ENCODE data around the gene DNMT3A. TPM values are rescaled to one million over a fixed set of nuclear protein-coding genes. Genes with fewer than 3 reads are reported as not detected.
"Not testable (repeated sequence)": the region's sequence is repeated elsewhere in the genome, so short reads cannot be mapped to it uniquely, and the experiment has no call there.

The DNMT3A gene
- total RNA-seq, 2 experiments from 2014 or later, result 59.9 to 70.1 TPM

GRCh38 chr2:25215948-25216679, 125.6 kb downstream of the DNMT3A start:
- no peaks in the 10 kb centered on the region for H3K36me3 Mint-ChIP-seq
- peak overlapping the region; percentile 75 for H3K27ac Mint-ChIP-seq
- peak overlapping the region; percentile 67 for H3K4me3 Mint-ChIP-seq
- H3K27me3 Mint-ChIP-seq, result no peaks in the 10 kb centered on the region
- ATAC-seq (peak; percentile 97), DNase-seq (peak; percentile 93)
- no peaks in the 10 kb centered on the region for H3K9me3 Mint-ChIP-seq (ENCODE audit: low read depth)
- peaks cover 10% of the 10 kb centered on the region for H3K4me1 Mint-ChIP-seq
- CTCF ChIA-PET, result interaction anchor here (1.0 to 1.8 kb wide), 4 partner anchors 13 to 98 kb away, joined by 3 to 7 read pairs (median 4); no protein-coding TSS in a partner anchor

GRCh38 chr2:25215232-25215631, 126.5 kb downstream of the DNMT3A start:
- peak overlapping the region; percentile 64 for H3K4me3 Mint-ChIP-seq
- peak overlapping the region; percentile 75 for H3K27ac Mint-ChIP-seq
- H3K4me1 Mint-ChIP-seq, result peaks cover 14% of the 10 kb centered on the region
- ATAC-seq, result no peak
- no peak for DNase-seq
- no peaks in the 10 kb centered on the region for H3K27me3 Mint-ChIP-seq
- CTCF ChIA-PET, result interaction anchor here (1.2 to 1.8 kb wide), 3 partner anchors 14 to 99 kb away, joined by 3 to 7 read pairs (median 4); no protein-coding TSS in a partner anchor
- H3K9me3 Mint-ChIP-seq (ENCODE audit: low read depth), result no peaks in the 10 kb centered on the region
- no peaks in the 10 kb centered on the region for H3K36me3 Mint-ChIP-seq

- Mint-ChIP-seq H3K36me3 (no peaks in the 10 kb centered on the region), H3K27me3 (no peaks in the 10 kb centered on the region), H3K4me1 (peaks cover 23% of the 10 kb centered on the region), H3K4me3 (no peak overlapping the region), H3K27ac (no peak overlapping the region), H3K9me3 (ENCODE audit: low read depth) (no peaks in the 10 kb centered on the region)
- DNase-seq (no peak), ATAC-seq (no peak)
- CTCF ChIA-PET, result interaction anchor here (1.1 to 1.2 kb wide), 2 partner anchors 16 to 47 kb away, joined by 3 to 4 read pairs; no protein-coding TSS in a partner anchor
Observed at GRCh38 chr2:25213229-25213628, 128.5 kb downstream of the DNMT3A start.

- not testable (repeated sequence) for H3K27me3 Mint-ChIP-seq; ATAC-seq; H3K9me3 Mint-ChIP-seq (ENCODE audit: low read depth); H3K27ac Mint-ChIP-seq; H3K36me3 Mint-ChIP-seq; H3K4me3 Mint-ChIP-seq; DNase-seq
- CTCF ChIA-PET, result interaction anchor here (0.7 to 1.7 kb wide), 6 partner anchors 10 to 770 kb away, joined by 3 to 8 read pairs (median 4); partner anchors contain the start of gene POMC
- H3K4me1 Mint-ChIP-seq, result peaks cover 26% of the 10 kb centered on the region
Observed at GRCh38 chr2:25210923-25211322, 130.8 kb downstream of the DNMT3A start.

- CTCF ChIA-PET, result interaction anchor here (1.1 kb wide), 1 partner anchor 10 kb away, joined by 4 read pairs; no protein-coding TSS in a partner anchor
- no peaks in the 10 kb centered on the region for H3K36me3 Mint-ChIP-seq
- H3K4me3 Mint-ChIP-seq, result no peak overlapping the region
- no peaks in the 10 kb centered on the region for H3K27me3 Mint-ChIP-seq
- peaks cover 27% of the 10 kb centered on the region for H3K4me1 Mint-ChIP-seq
- DNase-seq (no peak), ATAC-seq (no peak)
- H3K27ac Mint-ChIP-seq, result no peak overlapping the region
- no peaks in the 10 kb centered on the region for H3K9me3 Mint-ChIP-seq (ENCODE audit: low read depth)
Observed at GRCh38 chr2:25207078-25207545, 134.6 kb downstream of the DNMT3A start.

- CTCF ChIA-PET, result interaction anchor here (1.3 kb wide), 1 partner anchor 229 kb away, joined by 5 read pairs; no protein-coding TSS in a partner anchor
- H3K4me1 Mint-ChIP-seq, result peaks cover 11% of the 10 kb centered on the region
- no peaks in the 10 kb centered on the region for H3K27me3 Mint-ChIP-seq
- no peak overlapping the region for H3K27ac Mint-ChIP-seq
- ATAC-seq, result peak; percentile 73
- H3K4me3 Mint-ChIP-seq, result no peak overlapping the region
- no peak for DNase-seq
- no peaks in the 10 kb centered on the region for H3K9me3 Mint-ChIP-seq (ENCODE audit: low read depth)
- H3K36me3 Mint-ChIP-seq, result no peaks in the 10 kb centered on the region
Observed at GRCh38 chr2:25204190-25204838, 137.4 kb downstream of the DNMT3A start.

GRCh38 chr2:25202275-25202674, 139.4 kb downstream of the DNMT3A start:
- peaks cover 10% of the 10 kb centered on the region for H3K4me1 Mint-ChIP-seq
- H3K4me3 Mint-ChIP-seq, result no peak overlapping the region
- H3K27ac Mint-ChIP-seq, result no peak overlapping the region
- H3K36me3 Mint-ChIP-seq, result no peaks in the 10 kb centered on the region
- H3K9me3 Mint-ChIP-seq (ENCODE audit: low read depth), result no peaks in the 10 kb centered on the region
- peaks cover 4% of the 10 kb centered on the region for H3K27me3 Mint-ChIP-seq
- ATAC-seq (no peak), DNase-seq (no peak)
- CTCF ChIA-PET, result no interaction called here

- Mint-ChIP-seq H3K27me3 (peaks cover 4% of the 10 kb centered on the region), H3K4me1 (peaks cover 7% of the 10 kb centered on the region), H3K36me3 (no peaks in the 10 kb centered on the region), H3K4me3 (no peak overlapping the region), H3K27ac (no peak overlapping the region), H3K9me3 (ENCODE audit: low read depth) (no peaks in the 10 kb centered on the region)
- DNase-seq (no peak), ATAC-seq (no peak)
- CTCF ChIA-PET, result no interaction called here
Observed at GRCh38 chr2:25201794-25202193, 139.9 kb downstream of the DNMT3A start.

GRCh38 chr2:25201265-25201664, 140.5 kb downstream of the DNMT3A start:
- no peaks in the 10 kb centered on the region for H3K36me3 Mint-ChIP-seq
- no peak for ATAC-seq
- no peak overlapping the region for H3K27ac Mint-ChIP-seq
- H3K4me1 Mint-ChIP-seq, result peaks cover 7% of the 10 kb centered on the region
- CTCF ChIA-PET, result interaction anchor here (0.7 kb wide), 1 partner anchor 10 kb away, joined by 4 read pairs; no protein-coding TSS in a partner anchor
- H3K4me3 Mint-ChIP-seq, result no peak overlapping the region
- H3K27me3 Mint-ChIP-seq, result peaks cover 4% of the 10 kb centered on the region
- no peak for DNase-seq
- no peaks in the 10 kb centered on the region for H3K9me3 Mint-ChIP-seq (ENCODE audit: low read depth)

GRCh38 chr2:25198576-25198975, 143.1 kb downstream of the DNMT3A start:
- ATAC-seq, result no peak
- DNase-seq, result no peak
- CTCF ChIA-PET, result no interaction called here
- Mint-ChIP-seq H3K4me3 (no peak overlapping the region), H3K4me1 (peaks cover 7% of the 10 kb centered on the region), H3K9me3 (ENCODE audit: low read depth) (no peaks in the 10 kb centered on the region), H3K27me3 (peaks cover 4% of the 10 kb centered on the region), H3K27ac (no peak overlapping the region), H3K36me3 (no peaks in the 10 kb centered on the region)

- no peak for DNase-seq
- ATAC-seq, result no peak
- peaks cover 4% of the 10 kb centered on the region for H3K27me3 Mint-ChIP-seq
- CTCF ChIA-PET, result no interaction called here
- no peaks in the 10 kb centered on the region for H3K9me3 Mint-ChIP-seq (ENCODE audit: low read depth)
- H3K27ac Mint-ChIP-seq, result no peak overlapping the region
- peaks cover 6% of the 10 kb centered on the region for H3K4me1 Mint-ChIP-seq
- no peak overlapping the region for H3K4me3 Mint-ChIP-seq
- no peaks in the 10 kb centered on the region for H3K36me3 Mint-ChIP-seq
Observed at GRCh38 chr2:25198209-25198525, 143.6 kb downstream of the DNMT3A start.

- ATAC-seq, result no peak
Observed at GRCh38 chr2:25197336-25198208, 144.2 kb downstream of the DNMT3A start.

More at GRCh38 chr2:25197336-25198208, 144.2 kb downstream of the DNMT3A start:
- Mint-ChIP-seq H3K27ac (no peak overlapping the region), H3K9me3 (ENCODE audit: low read depth) (no peaks in the 10 kb centered on the region), H3K36me3 (no peaks in the 10 kb centered on the region), H3K27me3 (peaks cover 4% of the 10 kb centered on the region), H3K4me1 (peaks cover 4% of the 10 kb centered on the region), H3K4me3 (no peak overlapping the region)
- DNase-seq, result no peak
- CTCF ChIA-PET, result interaction anchor here (0.7 to 3.4 kb wide), 12 partner anchors 10 to 252 kb away, joined by 3 to 42 read pairs (median 4); no protein-coding TSS in a partner anchor
